Endodermal cell (in vitro differentiated cells): ENCODE results near the gene REEP6. TPM values are rescaled to one million over a fixed set of nuclear protein-coding genes. Genes with fewer than 3 reads are reported as not detected.
"Not testable (repeated sequence)": the region's sequence is repeated elsewhere in the genome, so short reads cannot be mapped to it uniquely, and the experiment has no call there.

Experiments used
- DNase-seq: peaks from one replicate; pipeline ENCODE4 v3.0.0-alpha.2; 2017
- H3K27ac ChIP-seq: 2 replicates; pipeline ENCODE4 v1.5.1; 2013; ENCODE audit warnings: mild to moderate bottlenecking, low read depth, low read length, moderate library complexity
- H3K27me3 ChIP-seq: 2 replicates; pipeline ENCODE4 v1.6.1; 2013; ENCODE audit warnings: mild to moderate bottlenecking, low read length, moderate library complexity; ENCODE audit not compliant: insufficient read depth, control insufficient read depth, poor library complexity, severe bottlenecking
- H3K36me3 ChIP-seq: 2 replicates; pipeline ENCODE4 v1.7.0; 2013; ENCODE audit warnings: mild to moderate bottlenecking, low read length, moderate library complexity; ENCODE audit not compliant: control insufficient read depth, insufficient read depth
- H3K4me1 ChIP-seq: one replicate; pipeline ENCODE4 v1.7.0; 2013; ENCODE audit warnings: low read length; ENCODE audit not compliant: control insufficient read depth, insufficient read depth
- H3K4me3 ChIP-seq: 2 replicates; pipeline ENCODE4 v1.5.1; 2013; ENCODE audit warnings: mild to moderate bottlenecking, low read length, moderate library complexity
- H3K9ac ChIP-seq: 2 replicates; pipeline ENCODE4 v1.6.1; 2013; ENCODE audit warnings: mild to moderate bottlenecking, low read length, moderate library complexity; ENCODE audit not compliant: poor library complexity, severe bottlenecking; ENCODE audit errors: extremely low read depth
- H3K9me3 ChIP-seq: 2 replicates; pipeline ENCODE4 v1.6.1; 2013; ENCODE audit warnings: mild to moderate bottlenecking, low read length, moderate library complexity; ENCODE audit not compliant: control insufficient read depth
- H3K27ac Mint-ChIP-seq: 2 replicates; pipeline ENCODE4 v1.8.0; 2020; ENCODE audit warnings: mixed read lengths
- H3K27me3 Mint-ChIP-seq: 2 replicates; pipeline ENCODE4 v1.8.0; 2021; ENCODE audit warnings: mild to moderate bottlenecking, mixed read lengths; ENCODE audit not compliant: insufficient read depth
- H3K36me3 Mint-ChIP-seq: 2 replicates; pipeline ENCODE4 v1.8.0; 2020; ENCODE audit warnings: low read depth, mixed read lengths
- H3K4me1 Mint-ChIP-seq: 2 replicates; pipeline ENCODE4 v1.8.0; 2020; ENCODE audit warnings: mixed read lengths
- H3K4me3 Mint-ChIP-seq: 2 replicates; pipeline ENCODE4 v1.8.0; 2020; ENCODE audit warnings: mild to moderate bottlenecking, moderate library complexity, mixed read lengths
- H3K9me3 Mint-ChIP-seq: 2 replicates; pipeline ENCODE4 v1.8.0; 2020; ENCODE audit warnings: mild to moderate bottlenecking, mixed read lengths
- WGBS, 2 experiments: methylation state at CpG; one replicate each; pipeline versions ENCODE4 v1.1.5 to v1.1.7; 2013; ENCODE audit warnings: missing lambda C conversion rate in 2 of 2, mixed read lengths in 1 of 2; ENCODE audit not compliant: insufficient coverage in 1 of 2, insufficient read length in 1 of 2; 5-methylcytosine and 5-hydroxymethylcytosine counted together
- total RNA-seq, 2 donors: library from RNA; stranded (reverse); fragmentation: NEBNext Ultra II Directional in 1 of 2; extraction: Animal tissue kit (Norgen Biotek cat#: 25700) in 1 of 2; gene quantifications; 2 replicates in 1 of 2; 3 replicates in 1 of 2; pipeline ENCODE4 v1.2.1, GENCODE V29; 2021
- TF ChIP-seq, protein P1 (sequence below): fragments of 200-600 bp; sonication (generic); conservative IDR thresholded peaks from 2 replicates; pipeline ENCODE4 v1.5.0; 2021; ENCODE audit warnings: antibody characterized with exemption, mild to moderate bottlenecking

REEP6 gene
- total RNA-seq, 2 donors from 2014 or later: 24.7 to 49.4 TPM

DNA sequence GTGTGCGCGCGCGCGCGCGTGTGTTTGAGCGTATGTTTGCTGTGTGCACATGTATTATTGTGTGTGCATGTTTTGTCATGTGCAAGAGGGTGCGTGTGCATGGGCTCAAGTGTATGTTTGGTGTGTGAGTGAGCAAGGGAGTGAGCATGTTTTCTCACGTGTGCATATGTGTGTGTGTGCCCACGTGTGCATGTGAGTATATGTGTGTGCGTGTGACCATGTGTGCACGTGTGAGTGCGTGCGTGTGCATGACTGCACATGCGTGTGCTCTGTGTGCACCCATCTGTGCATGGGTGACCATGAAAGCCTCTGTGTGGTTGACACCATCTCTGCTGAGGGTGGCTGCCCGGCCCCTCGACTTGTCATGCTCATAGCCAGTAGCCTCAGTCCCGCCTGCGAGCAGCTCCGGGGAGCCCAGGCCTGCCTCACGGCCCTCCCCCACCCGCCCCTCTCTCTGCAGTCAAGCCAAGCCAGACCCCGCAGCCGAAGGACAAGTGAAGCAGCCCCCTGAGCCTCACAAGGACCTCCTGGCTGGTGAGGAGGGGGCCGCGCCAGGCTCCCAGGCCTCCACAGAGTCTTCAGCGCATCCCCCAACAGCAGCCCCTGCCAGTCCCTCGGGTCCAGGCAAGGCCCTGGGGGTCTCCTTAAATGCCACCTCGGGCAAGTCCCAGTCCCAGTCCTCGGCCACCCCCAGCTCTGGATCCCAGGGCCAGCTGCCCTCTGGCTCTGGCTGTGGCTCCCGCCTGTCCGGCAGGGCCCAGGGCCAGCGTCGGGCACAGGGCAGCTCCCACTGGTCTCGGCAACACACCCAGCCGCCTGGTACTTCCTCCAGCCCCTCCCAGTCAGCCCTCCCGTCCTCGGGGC, 6.0 kb downstream of the REEP6 start:
- TF ChIP-seq, protein P1, sequence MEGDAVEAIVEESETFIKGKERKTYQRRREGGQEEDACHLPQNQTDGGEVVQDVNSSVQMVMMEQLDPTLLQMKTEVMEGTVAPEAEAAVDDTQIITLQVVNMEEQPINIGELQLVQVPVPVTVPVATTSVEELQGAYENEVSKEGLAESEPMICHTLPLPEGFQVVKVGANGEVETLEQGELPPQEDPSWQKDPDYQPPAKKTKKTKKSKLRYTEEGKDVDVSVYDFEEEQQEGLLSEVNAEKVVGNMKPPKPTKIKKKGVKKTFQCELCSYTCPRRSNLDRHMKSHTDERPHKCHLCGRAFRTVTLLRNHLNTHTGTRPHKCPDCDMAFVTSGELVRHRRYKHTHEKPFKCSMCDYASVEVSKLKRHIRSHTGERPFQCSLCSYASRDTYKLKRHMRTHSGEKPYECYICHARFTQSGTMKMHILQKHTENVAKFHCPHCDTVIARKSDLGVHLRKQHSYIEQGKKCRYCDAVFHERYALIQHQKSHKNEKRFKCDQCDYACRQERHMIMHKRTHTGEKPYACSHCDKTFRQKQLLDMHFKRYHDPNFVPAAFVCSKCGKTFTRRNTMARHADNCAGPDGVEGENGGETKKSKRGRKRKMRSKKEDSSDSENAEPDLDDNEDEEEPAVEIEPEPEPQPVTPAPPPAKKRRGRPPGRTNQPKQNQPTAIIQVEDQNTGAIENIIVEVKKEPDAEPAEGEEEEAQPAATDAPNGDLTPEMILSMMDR: no peak
- no peak for DNase-seq
- no peak overlapping the region for H3K9ac ChIP-seq
- H3K27ac Mint-ChIP-seq: no peak overlapping the region
- 89 to 95% methylated on average over 24 to 39 of the region's 39 CpGs for WGBS, 2 experiments
- H3K9me3 Mint-ChIP-seq: peaks cover 19% of the 10 kb centered on the region
- H3K27me3 Mint-ChIP-seq: peaks cover 34% of the 10 kb centered on the region
- no peaks in the 10 kb centered on the region for H3K4me1 ChIP-seq
- peaks cover 8% of the 10 kb centered on the region for H3K27me3 ChIP-seq
- H3K36me3 Mint-ChIP-seq: peaks cover 2% of the 10 kb centered on the region
- H3K4me3 ChIP-seq: no peak overlapping the region
- peaks cover 3% of the 10 kb centered on the region for H3K4me1 Mint-ChIP-seq
- no peaks in the 10 kb centered on the region for H3K36me3 ChIP-seq
- H3K4me3 Mint-ChIP-seq: no peak overlapping the region
- no peak overlapping the region for H3K27ac ChIP-seq
- peaks cover 8% of the 10 kb centered on the region for H3K9me3 ChIP-seq

DNA sequence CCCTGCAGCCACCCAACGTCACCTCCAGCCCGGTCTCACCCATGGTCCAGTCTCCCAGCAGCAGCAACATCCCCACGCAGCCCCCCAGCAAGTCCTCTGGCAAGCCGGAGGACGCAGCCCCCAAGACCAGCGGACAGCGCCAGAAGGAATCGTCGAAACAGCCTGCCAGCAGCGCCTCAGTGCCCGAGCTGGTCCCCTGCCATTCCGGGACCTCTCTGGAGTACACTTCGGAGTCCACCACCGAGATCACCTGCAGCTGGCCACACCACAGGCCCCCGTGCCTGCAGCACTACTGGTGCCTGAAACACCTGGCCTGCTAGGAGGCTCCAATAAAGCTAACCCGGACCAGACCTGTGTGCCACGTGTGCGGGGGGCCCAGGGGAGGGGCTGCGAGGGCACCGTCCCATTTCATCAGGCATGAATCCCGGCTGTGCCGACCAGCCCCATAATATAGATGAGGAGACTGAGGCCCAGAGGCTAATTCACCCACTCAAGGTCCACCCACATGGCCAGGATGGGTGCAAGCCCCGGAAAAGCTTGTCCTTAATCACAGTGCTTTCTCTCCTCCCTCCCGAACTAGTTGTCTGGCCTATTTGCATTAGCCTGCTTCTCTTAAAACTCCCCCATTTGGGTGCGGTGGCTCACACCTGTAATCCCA, 6.7 kb downstream of the REEP6 start:
- peaks cover 2% of the 10 kb centered on the region for H3K4me1 Mint-ChIP-seq
- peaks cover 2% of the 10 kb centered on the region for H3K36me3 Mint-ChIP-seq
- 87 to 92% methylated on average over 17 to 25 of the region's 25 CpGs for WGBS, 2 experiments
- H3K27ac ChIP-seq: no peak overlapping the region
- no peak overlapping the region for H3K4me3 ChIP-seq
- H3K9me3 ChIP-seq: peaks cover 8% of the 10 kb centered on the region
- no peak overlapping the region for H3K9ac ChIP-seq
- H3K27ac Mint-ChIP-seq: no peak overlapping the region
- H3K4me3 Mint-ChIP-seq: no peak overlapping the region
- H3K27me3 Mint-ChIP-seq: peaks cover 28% of the 10 kb centered on the region
- H3K4me1 ChIP-seq: no peaks in the 10 kb centered on the region
- peaks cover 19% of the 10 kb centered on the region for H3K9me3 Mint-ChIP-seq
- H3K27me3 ChIP-seq: peaks cover under 1% of the 10 kb centered on the region
- TF ChIP-seq, protein P1: no peak
- H3K36me3 ChIP-seq: no peaks in the 10 kb centered on the region
- DNase-seq: no peak

DNA sequence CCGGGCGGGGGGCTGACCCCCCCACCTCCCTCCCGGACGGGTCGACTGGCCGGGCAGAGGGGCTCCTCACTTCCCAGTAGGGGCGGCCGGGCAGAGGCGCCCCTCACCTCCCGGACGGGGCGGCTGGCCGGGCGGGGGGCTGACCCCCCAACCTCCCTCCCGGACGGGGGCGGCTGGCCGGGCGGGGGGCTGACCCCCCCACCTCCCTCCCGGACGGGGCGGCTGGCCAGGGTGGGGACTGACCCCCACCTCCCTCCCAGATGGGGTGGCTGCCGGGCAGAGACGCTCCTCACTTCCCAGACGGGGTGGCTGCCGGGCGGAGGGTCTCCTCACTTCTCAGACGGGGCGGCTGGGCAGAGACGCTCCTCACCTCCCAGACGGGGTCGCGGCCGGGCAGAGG, 8.2 kb downstream of the REEP6 start:
- H3K27me3 Mint-ChIP-seq: peaks cover 30% of the 10 kb centered on the region
- not testable (repeated sequence) for H3K9ac ChIP-seq
- 96% methylated on average over 4 of the region's 34 CpGs; no CpG with 5 or more reads in 1 of the 2 experiments for WGBS, 2 experiments

More for the DNA sequence above, 8.2 kb downstream of the REEP6 start:
- H3K27ac Mint-ChIP-seq, H3K4me1 Mint-ChIP-seq, DNase-seq, H3K27ac ChIP-seq, H3K4me3 ChIP-seq, H3K4me3 Mint-ChIP-seq, H3K36me3 Mint-ChIP-seq, H3K36me3 ChIP-seq, H3K27me3 ChIP-seq, H3K4me1 ChIP-seq, H3K9me3 ChIP-seq: not testable (repeated sequence)
- peaks cover 19% of the 10 kb centered on the region for H3K9me3 Mint-ChIP-seq
